ENCODE data around the gene CELF2.

Gene CELF2

GRCh38 chr10:11249152-11249807 is 231.6 kb downstream of the CELF2 start:
- no peak for TF ChIP-seq ZNF274 (IDR thresholded peaks at IDR 0.05; ENCODE audit: low read depth, low read length)
- H3K4me3 ChIP-seq (ENCODE audit: low read length): no peak overlapping the region

GRCh38 chr10:11249808-11250195 is 232.1 kb downstream of the CELF2 start:
- H3K4me3 ChIP-seq (ENCODE audit: low read length): no peak overlapping the region
- no peak for TF ChIP-seq ZNF274 (IDR thresholded peaks at IDR 0.05; ENCODE audit: low read depth, low read length)

GRCh38 chr10:11250304-11250703 is 232.6 kb downstream of the CELF2 start:
- H3K4me3 ChIP-seq (ENCODE audit: low read length): no peak overlapping the region
- no peak for TF ChIP-seq ZNF274 (IDR thresholded peaks at IDR 0.05; ENCODE audit: low read depth, low read length)

GRCh38 chr10:11252887-11253286 is 235.2 kb downstream of the CELF2 start:
- no peak overlapping the region for H3K4me3 ChIP-seq (ENCODE audit: low read length)
- no peak for TF ChIP-seq ZNF274 (IDR thresholded peaks at IDR 0.05; ENCODE audit: low read depth, low read length)

- no peak overlapping the region for H3K4me3 ChIP-seq (ENCODE audit: low read length)
- no peak for TF ChIP-seq ZNF274 (IDR thresholded peaks at IDR 0.05; ENCODE audit: low read depth, low read length)
These were observed 235.8 kb downstream of the CELF2 start for GRCh38 chr10:11253385-11254002.

- no peak overlapping the region for H3K4me3 ChIP-seq (ENCODE audit: low read length)
- no peak for TF ChIP-seq ZNF274 (IDR thresholded peaks at IDR 0.05; ENCODE audit: low read depth, low read length)
These were observed 237.5 kb downstream of the CELF2 start for GRCh38 chr10:11255156-11255555.

GRCh38 chr10:11255796-11256444 is 238.2 kb downstream of the CELF2 start:
- TF ChIP-seq ZNF274 (IDR thresholded peaks at IDR 0.05; ENCODE audit: low read depth, low read length): no peak
- no peak overlapping the region for H3K4me3 ChIP-seq (ENCODE audit: low read length)

- TF ChIP-seq ZNF274 (IDR thresholded peaks at IDR 0.05; ENCODE audit: low read depth, low read length): no peak
- H3K4me3 ChIP-seq (ENCODE audit: low read length): no peak overlapping the region
These were observed 239.2 kb downstream of the CELF2 start for GRCh38 chr10:11256896-11257295.

GRCh38 chr10:11257440-11258090 is 239.9 kb downstream of the CELF2 start:
- TF ChIP-seq ZNF274 (IDR thresholded peaks at IDR 0.05; ENCODE audit: low read depth, low read length): no peak

GRCh38 chr10:11260170-11260569 is 242.5 kb downstream of the CELF2 start:
- no peak overlapping the region for H3K4me3 ChIP-seq (ENCODE audit: low read length)
- TF ChIP-seq ZNF274 (IDR thresholded peaks at IDR 0.05; ENCODE audit: low read depth, low read length): no peak

More at GRCh38 chr10:11257440-11258090, 239.9 kb downstream of the CELF2 start:
- no peak overlapping the region for H3K4me3 ChIP-seq (ENCODE audit: low read length)

- no peak for TF ChIP-seq ZNF274 (IDR thresholded peaks at IDR 0.05; ENCODE audit: low read depth, low read length)
- no peak overlapping the region for H3K4me3 ChIP-seq (ENCODE audit: low read length)
These were observed 243.5 kb downstream of the CELF2 start for GRCh38 chr10:11261143-11261542.

- no peak overlapping the region for H3K4me3 ChIP-seq (ENCODE audit: low read length)
- no peak for TF ChIP-seq ZNF274 (IDR thresholded peaks at IDR 0.05; ENCODE audit: low read depth, low read length)
These were observed 244.2 kb downstream of the CELF2 start for GRCh38 chr10:11261687-11262493.

GRCh38 chr10:11262494-11263345 is 245.0 kb downstream of the CELF2 start:
- TF ChIP-seq ZNF274 (IDR thresholded peaks at IDR 0.05; ENCODE audit: low read depth, low read length): no peak

More at GRCh38 chr10:11262494-11263345, 245.0 kb downstream of the CELF2 start:
- no peak overlapping the region for H3K4me3 ChIP-seq (ENCODE audit: low read length)

Measured in GM08714 (cell line).